ENCODE measurements around the gene GRHL3. TPM values are rescaled to one million over a fixed set of nuclear protein-coding genes. Genes with fewer than 3 reads are reported as not detected.
A peak's percentile ranks its signal among the peaks of the same experiment; 100 is the strongest.

GRHL3 gene
- polyA plus RNA-seq, 3 donors = 0.03 TPM; not detected in 2

DNA sequence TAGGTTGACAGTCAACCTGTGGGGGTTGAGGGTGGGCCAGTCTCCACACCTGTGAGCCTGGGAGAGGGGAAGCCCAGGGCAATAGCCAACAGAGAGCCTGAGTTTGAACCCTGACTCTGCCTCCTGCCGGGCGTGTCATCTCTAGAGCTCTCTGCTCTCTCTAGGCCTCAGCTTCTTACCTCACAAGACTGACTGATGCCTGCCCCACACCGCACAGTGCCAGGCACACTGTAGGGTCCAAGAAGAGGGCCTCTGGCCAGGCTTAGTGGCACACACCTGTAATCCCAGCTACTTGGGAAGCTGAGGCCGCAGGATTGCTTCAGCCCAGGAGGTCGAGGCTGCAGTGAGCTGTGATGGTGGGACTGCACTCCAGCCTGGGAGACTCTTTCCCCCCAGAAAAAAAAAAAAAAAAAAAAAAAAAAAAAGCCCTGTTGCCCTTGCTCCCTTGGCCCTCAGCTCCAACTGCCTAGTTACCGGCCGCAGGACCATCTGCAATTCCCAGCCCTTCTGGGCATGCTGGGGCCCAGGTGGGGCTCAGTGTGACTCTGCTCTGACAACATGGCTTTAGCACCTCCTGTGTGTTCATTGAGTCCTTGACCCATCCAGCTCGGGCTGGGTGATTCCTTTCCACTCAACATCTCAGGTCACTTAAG is 25.1 kb downstream of the GRHL3 start:
- H3K9me3 Mint-ChIP-seq = peaks cover 0 to 2% (median 0%) of the 10 kb centered on the region in 7 donors

GRCh38 chr1:24345334-24345733 is 26.2 kb downstream of the GRHL3 start:
- no CpG with 5 or more reads among the region's 5 CpGs for WGBS (ENCODE audit: insufficient coverage)
- Mint-ChIP-seq H3K9me3 (peaks cover 0 to 2% (median 0%) of the 10 kb centered on the region in 7 donors), H3K27ac (peak overlapping the region in 1 of 7 donors; percentile 36)

More for the DNA sequence above, 25.1 kb downstream of the GRHL3 start:
- no peaks in the 10 kb centered on the region for H3K79me2 ChIP-seq (ENCODE audit: insufficient read depth, low read length)
- H3K4me1 ChIP-seq (ENCODE audit: control insufficient read depth in 1 of 2, insufficient read depth in 2 of 2, low read length in 2 of 2) = no peaks in the 10 kb centered on the region
- Mint-ChIP-seq H3K36me3 (no peaks in the 10 kb centered on the region), H3K4me1 (no peaks in the 10 kb centered on the region), H3K27ac (peak overlapping the region in 3 of 7 donors; percentile 23 to 48 (median 26)), H3K4me3 (no peak overlapping the region), H3K27me3 (ENCODE audit: low read depth in 3 of 3) (peaks cover 0 to 8% (median 0%) of the 10 kb centered on the region in 3 donors)
- no peak for DNase-seq
- H3K27ac ChIP-seq (ENCODE audit: low read depth in 1 of 2, low read length in 2 of 2) = no peak overlapping the region
- H3K9me3 ChIP-seq (replicated peaks in 1 of 2; ENCODE audit: control insufficient read depth in 1 of 2, insufficient read depth in 1 of 2, low read length in 2 of 2) = no peaks in the 10 kb centered on the region
- H3K4me2 ChIP-seq (replicated peaks; ENCODE audit: extremely low read depth, low read length, poor library complexity, severe bottlenecking) = no peak overlapping the region
- H2AFZ ChIP-seq (ENCODE audit: insufficient read depth, low read depth, low read length, poor library complexity, severe bottlenecking) = no peak overlapping the region
- 95% methylated on average over 7 of the region's 8 CpGs for WGBS (ENCODE audit: insufficient coverage)
- TF ChIP-seq CTCF (IDR thresholded peaks at IDR 0.05) = no peak
- intact Hi-C loops (cut with micrococcal nuclease) = no loop called here
- H3K9ac ChIP-seq (ENCODE audit: insufficient read depth, low read length, poor library complexity, severe bottlenecking) = no peak overlapping the region
- no peaks in the 10 kb centered on the region for H3K36me3 ChIP-seq (replicated peaks in 1 of 2; ENCODE audit: control insufficient read depth in 1 of 2, insufficient read depth in 2 of 2, low read length in 2 of 2)
- H4K20me1 ChIP-seq (ENCODE audit: insufficient read depth, low read length) = no peaks in the 10 kb centered on the region
- H3K4me3 ChIP-seq (replicated peaks in 1 of 3; ENCODE audit: low read depth in 2 of 3, low read length in 3 of 3) = no peak overlapping the region
- no peaks in the 10 kb centered on the region for H3K27me3 ChIP-seq (ENCODE audit: control insufficient read depth in 2 of 2, insufficient read depth in 2 of 2, low read length in 2 of 2)

More at GRCh38 chr1:24345334-24345733, 26.2 kb downstream of the GRHL3 start:
- no peaks in the 10 kb centered on the region for H3K4me1 ChIP-seq (ENCODE audit: control insufficient read depth in 1 of 2, insufficient read depth in 2 of 2, low read length in 2 of 2)
- no peak overlapping the region for H3K4me2 ChIP-seq (replicated peaks; ENCODE audit: extremely low read depth, low read length, poor library complexity, severe bottlenecking)
- no peak overlapping the region for H3K27ac ChIP-seq (ENCODE audit: low read depth in 1 of 2, low read length in 2 of 2)
- DNase-seq = no peak
- no peaks in the 10 kb centered on the region for H3K79me2 ChIP-seq (ENCODE audit: insufficient read depth, low read length)
- H3K4me3 Mint-ChIP-seq = no peak overlapping the region
- no peak overlapping the region for H2AFZ ChIP-seq (ENCODE audit: insufficient read depth, low read depth, low read length, poor library complexity, severe bottlenecking)
- no peaks in the 10 kb centered on the region for H3K9me3 ChIP-seq (replicated peaks in 1 of 2; ENCODE audit: control insufficient read depth in 1 of 2, insufficient read depth in 1 of 2, low read length in 2 of 2)
- H4K20me1 ChIP-seq (ENCODE audit: insufficient read depth, low read length) = no peaks in the 10 kb centered on the region
- H3K9ac ChIP-seq (ENCODE audit: insufficient read depth, low read length, poor library complexity, severe bottlenecking) = no peak overlapping the region
- no peaks in the 10 kb centered on the region for H3K36me3 ChIP-seq (replicated peaks in 1 of 2; ENCODE audit: control insufficient read depth in 1 of 2, insufficient read depth in 2 of 2, low read length in 2 of 2)
- no peaks in the 10 kb centered on the region for H3K4me1 Mint-ChIP-seq
- no peak for TF ChIP-seq CTCF (IDR thresholded peaks at IDR 0.05)
- H3K36me3 Mint-ChIP-seq = no peaks in the 10 kb centered on the region
- H3K27me3 ChIP-seq (ENCODE audit: control insufficient read depth in 2 of 2, insufficient read depth in 2 of 2, low read length in 2 of 2) = no peaks in the 10 kb centered on the region
- H3K27me3 Mint-ChIP-seq (ENCODE audit: low read depth in 3 of 3) = peaks cover 0 to 8% (median 2%) of the 10 kb centered on the region in 3 donors
- no peak overlapping the region for H3K4me3 ChIP-seq (replicated peaks in 1 of 3; ENCODE audit: low read depth in 2 of 3, low read length in 3 of 3)
- intact Hi-C loops (cut with micrococcal nuclease) = no loop called here
